Rectal smooth muscle tissue (tissue), 1 donor: ENCODE measurements around the gene APOM.

ENCODE experiments used
- H3K27ac ChIP-seq: one replicate; pipeline ENCODE4 v1.7.0; 2013; ENCODE audit warnings: low read depth, low read length, inconsistent platforms
- H3K27me3 ChIP-seq: one replicate; pipeline ENCODE4 v1.7.0; 2013; ENCODE audit warnings: low read length; ENCODE audit not compliant: control insufficient read depth, insufficient read depth
- H3K36me3 ChIP-seq: one replicate; pipeline ENCODE4 v1.7.0; 2013; ENCODE audit warnings: low read length; ENCODE audit not compliant: control insufficient read depth, insufficient read depth
- H3K4me1 ChIP-seq: one replicate; pipeline ENCODE4 v1.7.0; 2013; ENCODE audit warnings: low read length; ENCODE audit not compliant: control insufficient read depth, insufficient read depth
- H3K4me3 ChIP-seq: one replicate; pipeline ENCODE4 v1.7.0; 2013; ENCODE audit warnings: low read length
- H3K9ac ChIP-seq: one replicate; pipeline ENCODE4 v1.7.0; 2013; ENCODE audit warnings: low read length

Gene APOM

DNA sequence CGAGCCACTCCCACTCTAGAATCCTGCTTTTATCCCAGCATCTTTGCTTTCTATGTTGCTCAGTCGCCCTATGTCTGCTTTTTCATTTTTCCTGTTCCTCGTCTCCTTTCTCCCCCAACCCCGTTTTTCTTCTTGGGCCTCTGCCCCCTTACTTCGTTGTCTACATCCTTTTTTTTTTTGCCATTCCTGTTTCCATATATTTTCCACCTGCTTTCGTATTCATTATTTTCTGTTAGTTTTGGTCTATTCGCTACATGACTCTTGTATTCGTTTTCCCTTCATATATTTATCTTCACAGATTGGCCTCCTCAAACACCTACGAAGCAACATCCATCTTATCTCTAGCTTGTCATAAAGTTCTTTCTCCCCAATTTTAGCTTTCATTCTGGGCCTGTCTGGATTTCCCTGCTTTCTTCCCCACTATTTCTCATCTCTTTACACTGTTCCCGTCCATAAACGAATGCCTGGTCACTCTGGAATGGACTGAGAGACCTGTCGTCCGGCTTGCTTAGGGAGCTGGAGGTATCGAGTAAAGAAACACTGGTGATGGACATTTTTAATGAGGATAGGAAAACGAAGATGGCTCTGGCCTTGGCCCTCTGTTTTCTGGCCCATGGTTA, 34.3 kb upstream of the APOM start:
- peaks cover 2% of the 10 kb centered on the region for H3K27me3 ChIP-seq
- peak overlapping the region; percentile 94 for H3K27ac ChIP-seq
- H3K4me1 ChIP-seq, result peaks cover 8% of the 10 kb centered on the region
- H3K36me3 ChIP-seq, result peaks cover 25% of the 10 kb centered on the region
- peak overlapping the region; percentile 95 for H3K4me3 ChIP-seq
- peak overlapping the region; percentile 92 for H3K9ac ChIP-seq

DNA sequence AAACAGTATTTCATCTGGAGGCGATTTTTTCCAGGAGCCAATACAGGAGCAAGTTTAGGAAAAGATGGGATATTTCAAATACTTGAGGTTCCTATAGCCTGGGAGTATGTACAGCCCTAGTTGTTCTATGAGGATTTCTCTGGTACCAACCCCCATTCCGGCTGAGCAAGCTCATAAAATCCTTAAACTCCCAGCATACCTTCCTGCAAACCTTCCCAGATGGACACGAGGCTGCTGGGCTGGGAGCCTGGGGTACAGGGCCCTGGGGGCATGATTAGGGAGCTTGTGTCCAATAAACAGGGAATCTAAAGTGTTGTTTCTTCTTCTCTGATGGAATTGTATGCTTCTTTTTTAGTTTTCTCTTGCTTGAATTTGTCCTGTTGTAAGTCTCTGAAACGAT, 33.7 kb upstream of the APOM start:
- Histone ChIP-seq H3K36me3 (peaks cover 27% of the 10 kb centered on the region), H3K27me3 (peaks cover 2% of the 10 kb centered on the region), H3K4me1 (peaks cover 8% of the 10 kb centered on the region), H3K27ac (peak overlapping the region; percentile 94), H3K4me3 (peak overlapping the region; percentile 95), H3K9ac (no peak overlapping the region)

DNA sequence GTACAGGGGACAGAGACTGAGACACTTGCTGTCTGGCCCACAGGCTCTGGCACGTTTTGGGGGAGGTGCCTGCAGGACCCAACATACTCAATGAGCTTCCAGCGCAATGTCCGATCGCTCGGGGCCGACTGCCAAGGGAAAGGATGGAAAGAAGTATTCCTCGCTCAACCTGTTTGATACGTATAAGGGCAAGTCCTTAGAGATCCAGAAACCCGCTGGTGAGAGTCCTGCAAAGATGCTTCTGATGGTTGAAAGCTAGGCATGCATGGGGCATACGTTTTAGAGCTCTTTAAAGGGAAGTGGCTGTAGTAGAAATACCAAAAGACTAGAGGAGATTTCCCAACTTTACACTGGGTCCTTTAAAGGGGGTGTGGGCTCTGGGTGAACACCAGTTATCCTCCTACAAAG, 33.0 kb upstream of the APOM start:
- H3K36me3 ChIP-seq, result peaks cover 32% of the 10 kb centered on the region
- H3K4me3 ChIP-seq, result no peak overlapping the region
- H3K9ac ChIP-seq, result no peak overlapping the region
- peaks cover 2% of the 10 kb centered on the region for H3K27me3 ChIP-seq
- peaks cover 8% of the 10 kb centered on the region for H3K4me1 ChIP-seq
- no peak overlapping the region for H3K27ac ChIP-seq

DNA sequence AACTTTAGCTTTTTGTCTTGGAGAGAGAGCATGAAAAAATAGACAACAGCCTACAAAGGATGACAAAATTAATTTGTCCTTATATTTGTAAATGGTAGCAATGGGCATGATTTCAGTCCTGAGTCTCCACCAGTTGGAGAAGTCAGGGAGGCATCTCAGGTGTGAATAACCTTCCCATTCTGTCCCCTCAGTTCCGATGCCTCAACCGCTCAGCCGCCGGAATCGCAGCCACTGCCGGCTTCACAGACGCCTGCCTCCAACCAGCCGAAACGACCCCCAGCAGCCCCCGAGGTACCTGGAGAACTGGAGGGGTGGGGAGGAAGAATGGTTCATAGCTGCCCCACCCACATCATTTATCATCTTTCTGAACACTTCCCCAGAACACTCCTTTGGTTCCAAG, 31.6 kb upstream of the APOM start:
- no peak overlapping the region for H3K4me3 ChIP-seq
- no peak overlapping the region for H3K9ac ChIP-seq
- peaks cover 46% of the 10 kb centered on the region for H3K36me3 ChIP-seq
- H3K4me1 ChIP-seq, result peaks cover 8% of the 10 kb centered on the region
- H3K27ac ChIP-seq, result no peak overlapping the region
- H3K27me3 ChIP-seq, result peaks cover 2% of the 10 kb centered on the region

DNA sequence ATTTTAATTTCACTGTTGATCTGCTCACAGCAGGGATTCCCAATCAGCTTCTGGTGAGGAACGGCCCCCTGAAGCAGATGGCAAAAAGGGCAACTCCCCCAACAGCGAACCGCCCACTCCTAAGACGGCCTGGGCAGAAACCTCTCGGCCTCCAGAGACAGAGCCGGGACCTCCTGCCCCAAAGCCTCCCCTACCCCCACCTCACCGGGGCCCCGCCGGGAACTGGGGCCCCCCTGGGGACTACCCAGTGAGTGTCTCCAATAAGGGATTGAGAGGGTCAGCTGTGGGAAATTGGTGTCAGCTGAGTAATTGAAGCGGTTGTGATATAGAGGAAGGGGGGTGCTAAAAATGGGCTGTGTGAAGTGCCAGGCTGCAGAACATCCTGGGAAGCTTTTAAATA, 28.7 kb upstream of the APOM start:
- Histone ChIP-seq H3K4me3 (no peak overlapping the region), H3K27me3 (no peaks in the 10 kb centered on the region), H3K27ac (no peak overlapping the region), H3K36me3 (peaks cover 63% of the 10 kb centered on the region), H3K9ac (no peak overlapping the region), H3K4me1 (peaks cover 4% of the 10 kb centered on the region)

DNA sequence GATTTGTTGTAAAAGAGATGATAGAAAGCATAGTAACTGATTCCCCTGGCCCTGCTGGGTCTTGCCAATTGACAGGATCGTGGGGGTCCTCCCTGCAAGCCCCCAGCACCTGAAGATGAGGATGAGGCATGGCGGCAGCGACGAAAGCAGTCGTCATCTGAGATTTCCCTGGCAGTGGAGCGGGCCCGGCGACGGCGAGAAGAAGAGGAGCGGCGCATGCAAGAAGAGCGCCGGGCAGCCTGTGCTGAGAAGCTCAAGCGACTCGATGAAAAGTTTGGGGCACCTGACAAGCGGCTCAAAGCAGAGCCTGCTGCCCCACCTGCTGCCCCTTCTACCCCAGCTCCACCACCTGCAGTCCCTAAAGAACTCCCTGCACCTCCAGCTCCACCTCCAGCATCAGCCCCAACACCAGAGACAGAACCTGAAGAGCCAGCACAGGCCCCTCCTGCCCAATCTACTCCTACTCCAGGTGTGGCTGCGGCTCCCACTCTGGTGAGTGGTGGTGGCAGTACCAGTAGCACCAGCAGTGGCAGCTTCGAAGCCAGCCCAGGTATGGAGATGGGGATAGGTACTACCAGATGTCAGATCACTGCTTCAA, 27.9 kb upstream of the APOM start:
- Histone ChIP-seq H3K36me3 (peaks cover 63% of the 10 kb centered on the region), H3K27ac (no peak overlapping the region), H3K9ac (no peak overlapping the region), H3K4me1 (no peaks in the 10 kb centered on the region), H3K27me3 (no peaks in the 10 kb centered on the region), H3K4me3 (no peak overlapping the region)

DNA sequence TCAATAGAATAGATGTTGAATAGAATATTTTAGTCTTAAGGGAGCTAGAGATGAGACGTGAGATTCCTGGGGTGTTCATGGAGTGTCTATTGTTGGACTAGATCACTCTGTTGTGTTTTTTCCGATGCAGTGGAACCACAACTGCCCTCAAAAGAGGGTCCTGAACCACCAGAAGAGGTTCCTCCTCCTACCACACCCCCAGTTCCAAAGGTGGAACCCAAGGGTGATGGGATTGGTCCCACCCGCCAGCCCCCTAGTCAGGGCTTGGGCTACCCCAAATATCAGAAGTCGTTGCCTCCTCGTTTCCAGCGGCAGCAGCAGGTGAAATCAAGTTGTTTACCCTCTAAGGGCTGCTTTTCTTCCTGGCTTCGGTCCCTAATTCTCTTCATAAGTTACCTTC, 26.7 kb upstream of the APOM start:
- H3K27me3 ChIP-seq, result no peaks in the 10 kb centered on the region
- H3K36me3 ChIP-seq, result peaks cover 69% of the 10 kb centered on the region

DNA sequence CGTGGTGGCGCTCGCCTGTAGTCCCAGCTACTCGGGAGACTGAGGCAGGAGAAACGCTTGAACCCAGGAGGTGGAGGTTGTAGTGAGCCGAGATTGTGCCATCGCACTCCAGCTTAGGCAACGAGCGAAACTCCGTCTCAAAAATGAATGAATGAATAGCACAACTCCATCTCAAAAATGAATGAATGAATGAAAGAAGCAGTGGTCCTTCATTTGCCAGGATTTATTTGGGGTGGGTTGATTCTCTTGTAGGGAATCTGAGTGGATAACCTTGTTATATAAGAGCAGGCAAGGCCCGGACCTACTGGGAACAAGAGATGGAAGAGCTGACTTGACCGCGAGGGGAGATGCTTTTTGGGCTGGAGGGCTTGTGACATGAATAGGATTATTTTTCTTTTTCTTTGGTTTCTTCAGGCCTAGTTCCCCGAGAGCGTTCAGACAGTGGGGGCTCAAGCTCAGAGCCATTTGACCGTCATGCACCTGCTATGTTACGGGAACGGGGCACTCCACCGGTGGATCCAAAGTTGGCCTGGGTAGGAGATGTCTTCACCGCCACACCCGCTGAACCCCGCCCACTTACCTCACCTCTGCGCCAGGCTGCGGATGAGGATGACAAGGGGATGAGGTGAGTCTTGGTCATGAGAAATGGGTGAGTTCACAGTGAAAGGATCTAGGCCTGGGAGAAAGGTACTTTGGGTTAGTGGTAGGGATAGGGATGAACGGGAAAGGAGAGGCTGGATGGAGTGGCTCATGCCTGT, 25.3 kb upstream of the APOM start:
- Histone ChIP-seq H3K4me3 (no peak overlapping the region), H3K4me1 (no peaks in the 10 kb centered on the region), H3K27me3 (no peaks in the 10 kb centered on the region), H3K27ac (no peak overlapping the region), H3K36me3 (peaks cover 73% of the 10 kb centered on the region), H3K9ac (no peak overlapping the region)

More for the DNA sequence above, 26.7 kb upstream of the APOM start:
- no peak overlapping the region for H3K4me3 ChIP-seq
- H3K4me1 ChIP-seq, result no peaks in the 10 kb centered on the region
- H3K9ac ChIP-seq, result no peak overlapping the region
- H3K27ac ChIP-seq, result no peak overlapping the region

DNA sequence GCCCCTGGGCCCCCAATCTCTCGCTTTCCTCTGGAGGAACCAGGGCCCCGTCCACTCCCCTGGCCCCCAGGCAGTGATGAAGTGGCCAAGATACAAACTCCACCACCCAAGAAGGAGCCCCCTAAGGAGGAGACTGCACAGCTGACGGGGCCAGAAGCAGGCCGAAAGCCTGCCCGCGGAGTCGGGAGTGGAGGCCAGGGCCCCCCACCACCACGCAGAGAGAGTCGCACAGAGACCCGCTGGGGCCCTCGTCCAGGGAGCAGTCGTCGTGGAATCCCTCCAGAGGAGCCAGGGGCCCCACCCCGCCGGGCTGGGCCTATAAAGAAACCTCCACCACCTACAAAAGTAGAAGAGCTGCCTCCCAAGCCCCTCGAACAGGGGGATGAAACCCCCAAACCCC, 24.5 kb upstream of the APOM start:
- Histone ChIP-seq H3K4me3 (no peak overlapping the region), H3K36me3 (peaks cover 73% of the 10 kb centered on the region), H3K9ac (no peak overlapping the region), H3K4me1 (no peaks in the 10 kb centered on the region), H3K27ac (no peak overlapping the region), H3K27me3 (no peaks in the 10 kb centered on the region)

DNA sequence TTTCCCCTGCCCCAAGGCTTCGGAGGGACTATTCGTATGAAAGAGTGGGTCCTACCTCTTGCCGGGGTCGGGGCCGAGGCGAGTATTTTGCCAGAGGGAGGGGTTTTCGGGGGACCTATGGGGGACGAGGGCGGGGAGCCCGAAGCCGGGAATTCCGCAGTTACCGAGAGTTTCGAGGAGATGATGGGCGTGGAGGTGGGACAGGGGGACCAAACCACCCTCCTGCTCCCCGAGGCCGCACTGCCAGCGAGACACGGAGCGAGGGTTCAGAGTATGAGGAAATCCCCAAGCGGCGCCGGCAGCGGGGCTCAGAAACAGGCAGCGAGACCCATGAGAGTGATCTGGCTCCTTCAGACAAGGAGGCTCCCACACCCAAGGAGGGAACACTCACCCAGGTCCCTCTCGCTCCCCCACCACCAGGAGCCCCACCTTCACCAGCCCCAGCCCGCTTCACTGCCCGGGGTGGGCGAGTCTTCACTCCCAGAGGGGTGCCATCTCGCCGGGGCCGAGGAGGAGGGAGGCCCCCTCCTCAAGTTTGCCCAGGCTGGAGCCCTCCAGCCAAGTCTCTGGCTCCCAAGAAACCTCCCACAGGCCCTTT, 23.9 kb upstream of the APOM start:
- Histone ChIP-seq H3K4me1 (no peaks in the 10 kb centered on the region), H3K9ac (no peak overlapping the region), H3K36me3 (peaks cover 72% of the 10 kb centered on the region), H3K27me3 (no peaks in the 10 kb centered on the region), H3K27ac (no peak overlapping the region), H3K4me3 (no peak overlapping the region)

DNA sequence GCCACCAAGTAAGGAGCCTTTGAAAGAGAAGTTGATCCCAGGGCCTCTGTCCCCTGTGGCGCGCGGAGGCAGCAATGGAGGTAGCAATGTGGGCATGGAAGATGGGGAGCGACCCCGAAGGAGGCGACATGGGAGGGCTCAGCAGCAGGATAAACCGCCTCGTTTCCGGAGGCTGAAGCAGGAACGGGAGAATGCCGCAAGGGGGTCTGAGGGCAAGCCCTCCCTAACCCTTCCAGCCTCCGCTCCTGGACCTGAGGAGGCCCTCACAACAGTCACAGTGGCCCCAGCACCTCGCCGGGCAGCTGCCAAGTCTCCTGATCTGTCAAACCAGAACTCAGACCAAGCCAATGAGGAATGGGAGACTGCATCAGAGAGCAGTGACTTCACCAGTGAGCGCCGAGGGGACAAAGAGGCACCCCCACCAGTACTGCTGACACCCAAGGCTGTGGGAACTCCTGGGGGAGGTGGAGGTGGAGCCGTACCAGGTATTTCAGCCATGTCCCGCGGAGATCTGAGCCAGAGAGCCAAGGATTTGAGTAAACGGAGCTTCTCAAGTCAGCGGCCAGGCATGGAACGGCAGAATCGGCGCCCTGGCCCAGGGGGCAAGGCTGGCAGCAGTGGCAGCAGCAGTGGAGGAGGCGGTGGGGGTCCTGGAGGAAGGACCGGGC, 23.3 kb upstream of the APOM start:
- H3K27ac ChIP-seq, result no peak overlapping the region
- H3K36me3 ChIP-seq, result peaks cover 70% of the 10 kb centered on the region
- H3K27me3 ChIP-seq, result no peaks in the 10 kb centered on the region
- no peak overlapping the region for H3K4me3 ChIP-seq
- no peak overlapping the region for H3K9ac ChIP-seq
- no peaks in the 10 kb centered on the region for H3K4me1 ChIP-seq

DNA sequence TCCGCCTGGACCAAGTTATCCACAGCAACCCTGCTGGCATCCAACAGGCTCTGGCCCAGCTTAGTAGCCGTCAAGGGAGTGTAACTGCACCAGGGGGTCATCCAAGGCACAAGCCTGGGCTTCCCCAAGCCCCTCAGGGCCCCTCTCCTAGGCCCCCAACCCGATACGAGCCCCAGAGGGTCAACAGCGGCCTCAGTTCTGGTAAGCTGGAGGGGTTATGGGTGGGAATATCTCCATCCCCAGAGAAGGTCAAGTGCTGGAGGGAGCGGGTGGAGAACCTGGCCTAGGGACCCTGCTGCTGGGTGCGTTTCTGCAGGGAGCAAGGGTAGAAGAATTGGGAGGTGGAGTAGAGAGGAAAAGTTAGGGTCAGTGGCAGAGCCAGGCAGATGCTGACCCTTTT, 22.2 kb upstream of the APOM start:
- H3K36me3 ChIP-seq, result peaks cover 61% of the 10 kb centered on the region

More for the DNA sequence above, 22.2 kb upstream of the APOM start:
- no peaks in the 10 kb centered on the region for H3K27me3 ChIP-seq
- H3K27ac ChIP-seq, result no peak overlapping the region
- H3K9ac ChIP-seq, result no peak overlapping the region
- no peaks in the 10 kb centered on the region for H3K4me1 ChIP-seq
- no peak overlapping the region for H3K4me3 ChIP-seq
